Measurements from ENCODE around the gene AMBRA1.
A peak's percentile ranks its signal among the peaks of the same experiment; 100 is the strongest.
"Not testable (repeated sequence)": the region's sequence is repeated elsewhere in the genome, so short reads cannot be mapped to it uniquely, and the experiment has no call there.

Gene AMBRA1

GRCh38 chr11:46533396-46534100 is 60.3 kb downstream of the AMBRA1 start:
- no peak for DNase-seq

DNA sequence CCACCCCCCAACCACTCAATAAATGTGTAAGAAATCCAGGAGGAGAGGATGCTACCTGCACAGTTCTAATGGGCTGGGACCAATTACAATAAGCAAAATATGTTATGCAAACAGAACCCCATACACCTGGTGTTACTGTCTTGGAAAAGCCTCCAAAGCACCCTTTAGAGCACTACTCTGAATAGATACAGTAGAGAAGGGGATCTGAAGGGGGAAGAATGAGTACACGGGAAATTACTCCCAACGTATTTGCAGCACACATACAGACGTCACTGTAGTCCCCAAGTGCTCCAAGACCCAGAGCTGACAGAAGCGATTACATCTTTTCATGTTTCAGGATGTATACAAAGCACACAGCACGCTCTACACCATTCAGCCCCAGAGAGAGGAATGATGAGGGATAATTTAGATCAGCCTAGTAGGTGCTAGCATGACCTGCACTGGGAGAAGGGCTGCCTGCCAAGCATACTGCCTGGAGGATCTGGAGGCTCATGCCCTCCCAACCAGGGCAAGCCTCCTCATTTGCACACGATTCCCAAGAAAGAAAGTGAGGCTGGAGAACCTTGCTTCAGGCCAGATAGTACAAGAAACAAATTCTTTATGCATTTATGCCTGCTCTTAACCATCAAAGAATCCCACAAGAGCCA is 63.8 kb downstream of the AMBRA1 start:
- DNase-seq: no peak

GRCh38 chr11:46529095-46529905 is 64.5 kb downstream of the AMBRA1 start:
- peak; percentile 53 for DNase-seq

GRCh38 chr11:46528445-46529094 is 65.3 kb downstream of the AMBRA1 start:
- no peak for DNase-seq

DNA sequence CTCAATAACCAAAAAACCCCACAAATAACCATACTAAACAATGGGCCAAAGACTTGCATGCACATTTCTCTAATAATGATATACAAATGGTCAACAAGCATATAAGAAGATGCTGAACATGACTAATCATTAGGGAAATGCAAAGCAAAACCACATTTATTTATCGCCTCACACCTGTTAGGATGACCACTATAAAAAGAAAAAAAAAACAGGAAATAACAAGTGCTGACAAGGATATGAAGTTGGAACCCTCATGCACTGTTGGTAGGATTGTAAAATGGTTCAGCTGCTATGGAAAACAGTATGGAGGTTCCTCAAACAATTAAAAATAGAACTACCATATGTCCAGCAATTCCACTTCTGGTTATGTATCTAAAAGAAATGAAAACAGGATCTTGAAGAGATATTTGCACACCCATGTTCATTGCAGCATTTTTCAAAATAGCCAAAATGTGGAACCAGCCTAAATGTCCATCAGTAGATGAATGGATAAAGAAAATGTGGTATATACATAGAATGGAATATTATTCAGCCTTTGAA is 66.2 kb downstream of the AMBRA1 start:
- DNase-seq: no peak

- no peak for DNase-seq
Measured at GRCh38 chr11:46526216-46527215, 67.3 kb downstream of the AMBRA1 start.

- no peak for DNase-seq
Measured at GRCh38 chr11:46524201-46524770, 69.5 kb downstream of the AMBRA1 start.

DNA sequence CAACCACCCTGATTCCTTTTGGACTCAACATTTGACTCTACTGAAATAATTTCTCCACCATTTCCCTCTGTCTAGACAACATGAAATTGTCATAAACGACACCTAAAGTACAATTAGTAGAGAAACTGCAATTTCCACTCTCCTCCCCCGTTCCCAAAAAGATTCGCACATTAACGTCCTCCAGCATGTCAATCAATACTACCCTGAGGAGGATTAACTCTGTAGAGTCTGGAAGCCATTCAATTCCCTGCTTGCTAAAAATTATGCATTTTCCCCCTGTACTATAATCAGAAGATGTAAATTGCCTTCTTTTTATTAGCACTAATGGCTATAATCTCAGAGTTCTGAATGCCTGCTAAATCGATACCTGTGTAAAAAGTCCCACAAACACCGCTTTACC is 70.5 kb downstream of the AMBRA1 start:
- no peak for DNase-seq

DNA sequence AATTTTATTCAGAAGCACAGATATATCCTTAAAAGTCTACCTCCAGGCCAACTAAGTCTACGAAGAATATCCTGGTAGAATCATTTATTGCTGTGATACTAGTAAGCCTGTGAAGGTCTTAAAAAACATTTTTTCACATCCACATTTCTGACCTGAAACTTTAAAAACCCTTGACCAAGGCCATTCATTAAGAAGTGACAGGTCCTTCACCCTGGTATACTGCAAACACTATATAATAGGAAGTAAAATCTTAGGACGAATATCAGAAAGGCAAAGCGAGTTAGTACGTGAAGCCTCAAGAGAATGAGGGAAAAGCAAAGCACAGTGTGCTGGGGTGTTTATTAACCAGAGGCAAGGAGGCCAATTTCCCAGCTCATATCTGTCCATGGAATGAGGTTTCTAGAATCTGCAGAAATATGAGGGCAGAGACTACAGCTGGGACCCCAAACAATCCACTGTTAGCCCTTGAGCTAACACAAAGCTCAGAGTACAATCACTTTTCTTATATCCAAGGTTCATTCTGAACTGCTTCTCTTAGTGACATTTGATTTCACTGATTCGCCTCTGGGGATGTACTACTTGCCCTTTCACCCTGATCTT is 71.0 kb downstream of the AMBRA1 start:
- DNase-seq: no peak

GRCh38 chr11:46521961-46522681 is 71.7 kb downstream of the AMBRA1 start:
- DNase-seq: peak; percentile 87

DNA sequence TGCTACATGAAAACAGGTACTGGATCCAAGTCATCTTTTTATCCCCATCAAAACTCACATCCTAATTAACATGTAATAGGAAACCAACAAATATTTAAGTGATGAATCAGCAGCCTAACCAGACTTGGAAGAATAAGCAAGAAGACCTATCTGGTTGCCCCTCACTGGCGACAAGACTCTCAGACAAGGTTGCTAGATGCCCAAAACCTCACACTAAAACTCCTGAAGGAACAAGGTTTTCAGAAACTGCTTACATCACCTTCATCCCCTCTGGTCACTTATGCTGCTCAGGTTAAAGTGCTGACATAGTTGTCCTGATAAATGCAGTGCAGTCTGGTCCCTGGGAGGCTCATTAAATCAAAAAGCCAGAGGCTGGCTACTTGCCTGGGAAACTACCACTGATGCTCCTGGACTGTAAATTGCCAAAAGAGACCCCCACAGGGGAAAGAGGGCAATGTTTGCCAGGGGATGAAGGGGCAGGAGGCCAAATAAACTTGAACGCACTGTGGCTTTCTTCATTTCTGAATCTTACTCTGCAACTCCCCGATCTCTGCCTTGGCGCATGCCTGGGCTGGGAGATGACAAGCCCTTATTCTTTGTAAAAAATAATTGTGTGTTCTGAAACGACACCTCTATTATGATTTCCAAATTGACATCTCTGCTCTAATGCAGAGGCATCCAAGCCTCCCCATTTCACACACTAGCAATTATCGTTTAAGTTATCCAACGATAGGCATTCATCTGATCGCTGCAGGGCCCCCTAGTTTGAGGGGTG is 72.7 kb downstream of the AMBRA1 start:
- DNase-seq: peak; percentile 78

DNA sequence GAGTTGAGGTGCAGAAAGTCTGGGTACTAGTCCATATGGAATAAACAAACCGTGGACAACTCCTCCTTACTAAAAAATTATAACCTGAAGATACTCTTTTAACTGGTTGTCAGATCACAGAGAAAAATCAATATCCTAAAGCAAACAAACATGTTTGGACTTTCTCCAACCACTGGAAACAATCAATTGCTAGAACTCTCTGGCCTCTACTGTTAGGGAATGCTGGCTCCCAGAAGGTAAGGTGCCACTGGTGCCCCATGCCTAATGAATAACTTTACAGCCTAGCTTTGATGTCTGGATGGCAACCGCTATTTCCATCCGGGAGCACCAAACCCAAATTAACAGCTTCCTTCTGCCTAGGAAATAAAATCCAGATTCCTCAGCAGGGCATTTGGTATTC is 74.5 kb downstream of the AMBRA1 start:
- no peak for DNase-seq

GRCh38 chr11:46518928-46519327 is 74.9 kb downstream of the AMBRA1 start:
- DNase-seq: not testable (repeated sequence)

DNA sequence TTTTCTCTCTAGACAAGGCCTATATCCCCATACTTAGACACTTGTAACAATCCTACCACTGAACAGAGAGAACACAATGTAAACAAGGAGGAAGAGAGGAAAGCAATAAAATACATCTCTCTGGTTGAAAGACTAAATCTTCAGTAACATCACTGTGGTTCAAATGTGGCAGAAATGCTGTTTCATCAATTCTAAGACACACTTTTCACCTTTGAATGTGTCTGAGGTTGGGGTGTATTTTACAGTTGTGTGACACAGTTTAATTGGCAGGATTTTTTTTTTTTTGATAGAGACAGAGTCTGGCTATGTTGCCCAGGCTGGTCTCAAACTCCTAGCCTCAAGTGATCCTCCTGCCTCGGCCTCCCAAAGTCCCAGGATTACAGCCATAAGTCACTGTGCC is 79.5 kb downstream of the AMBRA1 start:
- no peak for DNase-seq

DNA sequence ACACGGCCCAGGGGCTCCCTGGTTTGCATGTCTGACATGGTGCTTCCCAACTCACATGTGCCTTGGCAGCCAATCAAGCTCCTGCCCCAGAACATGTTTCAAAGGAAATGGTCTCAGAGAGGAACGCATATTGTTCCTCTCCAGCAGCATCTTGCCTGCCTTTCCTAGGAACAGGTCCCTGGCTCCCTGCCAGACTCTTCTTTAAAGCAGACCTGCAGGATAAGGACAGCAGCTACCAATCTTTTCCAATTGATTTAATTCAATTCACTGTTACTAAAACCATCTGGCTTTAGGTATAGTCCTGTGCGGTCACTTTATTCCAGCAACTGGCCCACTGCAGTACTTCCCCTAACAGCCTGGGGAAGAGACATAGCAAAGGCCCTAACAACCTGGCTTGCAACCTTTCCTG is 79.9 kb downstream of the AMBRA1 start:
- DNase-seq: peak; percentile 51

GRCh38 chr11:46512261-46512881 is 81.5 kb downstream of the AMBRA1 start:
- no peak for DNase-seq

- DNase-seq: no peak
Measured at GRCh38 chr11:46511342-46511741, 82.5 kb downstream of the AMBRA1 start.

DNA sequence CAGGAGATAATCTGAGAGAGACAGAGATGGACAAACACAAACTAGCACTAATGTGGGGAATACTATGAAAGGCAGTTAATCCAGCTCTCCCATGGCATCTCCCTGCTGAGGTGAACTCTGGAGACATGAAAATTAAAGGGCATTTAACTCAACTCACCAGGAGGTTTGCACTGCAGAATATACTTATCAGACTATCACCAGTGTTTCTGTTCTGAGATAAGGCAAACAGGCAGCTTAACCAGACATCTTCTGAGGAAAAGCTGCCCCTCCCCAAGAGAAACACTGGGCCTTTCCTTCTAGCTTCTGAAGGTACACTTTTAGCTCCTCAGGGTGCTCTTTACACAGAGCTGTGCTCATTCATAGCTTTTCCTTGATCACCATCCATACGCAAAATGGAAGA is 85.5 kb downstream of the AMBRA1 start:
- no peak for DNase-seq

DNA sequence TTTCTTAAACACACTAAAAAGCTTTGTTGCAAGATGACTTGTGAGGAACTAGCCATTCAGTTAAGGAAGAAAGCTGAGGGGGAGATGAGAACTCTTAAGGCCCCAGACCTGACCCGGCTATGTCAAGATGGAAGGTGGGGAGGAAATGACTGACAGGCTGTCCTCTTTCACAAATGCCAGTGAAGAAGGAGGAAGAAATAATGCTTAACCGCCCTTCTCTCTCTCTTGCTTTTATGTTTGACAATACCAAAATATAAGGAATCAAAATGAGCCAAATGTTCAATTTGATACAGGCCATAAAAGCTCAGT is 87.4 kb downstream of the AMBRA1 start:
- DNase-seq: no peak
